ENCODE data around the gene VPS16. TPM values are rescaled to one million over a fixed set of nuclear protein-coding genes. Genes with fewer than 3 reads are reported as not detected.
A peak's percentile ranks its signal among the peaks of the same experiment; 100 is the strongest.

Gene VPS16
- polyA plus RNA-seq, 3 donors from 2014 or later, result 61.8 to 81.3 (median 76.5) TPM

DNA sequence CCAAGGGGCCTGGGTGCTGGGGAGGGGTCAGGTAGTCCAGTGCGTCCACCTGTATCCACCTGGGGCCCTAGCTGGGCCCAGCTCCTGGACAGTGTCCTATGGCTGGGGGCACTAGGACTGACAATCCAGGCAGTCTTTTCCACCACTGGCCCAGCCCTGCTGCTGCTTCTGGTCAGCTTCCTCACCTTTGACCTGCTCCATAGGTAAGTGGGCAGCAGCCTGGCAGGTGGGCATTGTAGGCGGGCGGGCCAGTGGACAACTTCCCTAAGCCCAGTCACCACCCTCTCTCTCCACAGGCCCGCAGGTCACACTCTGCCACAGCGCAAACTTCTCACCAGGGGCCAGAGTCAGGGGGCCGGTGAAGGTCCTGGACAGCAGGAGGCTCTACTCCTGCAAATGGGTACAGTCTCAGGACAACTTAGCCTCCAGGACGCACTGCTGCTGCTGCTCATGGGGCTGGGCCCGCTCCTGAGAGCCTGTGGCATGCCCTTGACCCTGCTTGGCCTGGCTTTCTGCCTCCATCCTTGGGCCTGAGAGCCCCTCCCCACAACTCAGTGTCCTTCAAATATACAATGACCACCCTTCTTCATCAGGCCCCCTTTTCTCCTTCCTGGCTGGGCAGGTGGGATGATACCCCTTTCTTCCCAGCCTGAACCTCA lies 25.2 kb upstream of the VPS16 start:
- Mint-ChIP-seq H3K27ac (no peak overlapping the region), H3K4me3 (no peak overlapping the region), H3K27me3 (ENCODE audit: low read depth in 3 of 3) (peaks cover 2 to 11% (median 9%) of the 10 kb centered on the region in 3 donors), H3K9me3 (peaks cover 0 to 9% (median 3%) of the 10 kb centered on the region in 6 donors), H3K36me3 (peaks cover 0 to 11% (median 10%) of the 10 kb centered on the region in 3 donors), H3K4me1 (peaks cover 7 to 14% of the 10 kb centered on the region in 2 donors)
- no peak for DNase-seq

GRCh38 chr20:2816030-2816582 lies 24.4 kb upstream of the VPS16 start, which contains the start of gene TMEM239:
TSS of gene TMEM239 (plus strand) at chr20:2816364. CDS start at chr20:2816555, 191 bp downstream.
- no peak within 1 kb of the TSS for H3K4me3 Mint-ChIP-seq
- peaks cover 8 to 18% of the 10 kb centered on the region in 2 donors for H3K4me1 Mint-ChIP-seq
- DNase-seq, result no peak
- peak within 1 kb of the TSS in 1 of 6 donors; percentile 49 for H3K27ac Mint-ChIP-seq
- peaks cover 0 to 9% (median 3%) of the 10 kb centered on the region in 6 donors for H3K9me3 Mint-ChIP-seq
- peaks cover 0 to 11% (median 10%) of the 10 kb centered on the region in 3 donors for H3K36me3 Mint-ChIP-seq
- peaks cover 2 to 9% (median 8%) of the 10 kb centered on the region in 3 donors for H3K27me3 Mint-ChIP-seq (ENCODE audit: low read depth in 3 of 3)

- Mint-ChIP-seq H3K27me3 (ENCODE audit: low read depth in 3 of 3) (peaks cover 2 to 10% (median 7%) of the 10 kb centered on the region in 3 donors), H3K9me3 (peaks cover 0 to 9% (median 3%) of the 10 kb centered on the region in 6 donors), H3K4me3 (no peak overlapping the region), H3K27ac (peak overlapping the region in 1 of 6 donors; percentile 49), H3K36me3 (peaks cover 0 to 11% (median 10%) of the 10 kb centered on the region in 3 donors), H3K4me1 (peaks cover 12 to 22% of the 10 kb centered on the region in 2 donors)
- DNase-seq, result peak in 1 of 3 donors; percentile 29
These were observed 23.8 kb upstream of the VPS16 start for GRCh38 chr20:2816583-2817340.

DNA sequence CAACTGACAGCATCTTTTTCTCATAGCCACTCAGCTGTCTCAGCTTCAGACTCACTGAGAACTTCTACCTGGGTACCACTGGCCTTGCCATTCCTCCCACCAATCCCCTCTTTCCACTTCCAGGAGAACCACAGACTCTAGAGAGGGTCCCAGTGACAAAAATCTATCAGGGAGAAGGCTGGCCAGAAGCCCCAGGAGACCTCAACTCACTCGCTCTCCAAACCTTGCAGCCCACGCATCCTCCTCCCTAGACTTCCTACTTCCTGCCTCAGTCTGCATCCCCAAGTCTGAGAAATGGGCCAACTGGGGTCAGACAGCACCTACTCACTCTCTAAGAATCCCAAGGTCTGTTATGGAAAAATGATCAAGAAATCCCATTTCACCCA lies 23.2 kb upstream of the VPS16 start:
- no peak overlapping the region for H3K4me3 Mint-ChIP-seq
- peaks cover 0 to 6% (median 4%) of the 10 kb centered on the region in 3 donors for H3K36me3 Mint-ChIP-seq
- peaks cover 2 to 10% (median 5%) of the 10 kb centered on the region in 3 donors for H3K27me3 Mint-ChIP-seq (ENCODE audit: low read depth in 3 of 3)
- peaks cover 0 to 4% (median 2%) of the 10 kb centered on the region in 6 donors for H3K9me3 Mint-ChIP-seq
- peaks cover 18 to 27% of the 10 kb centered on the region in 2 donors for H3K4me1 Mint-ChIP-seq
- peak overlapping the region in 1 of 6 donors; percentile 57 for H3K27ac Mint-ChIP-seq
- DNase-seq, result no peak

DNA sequence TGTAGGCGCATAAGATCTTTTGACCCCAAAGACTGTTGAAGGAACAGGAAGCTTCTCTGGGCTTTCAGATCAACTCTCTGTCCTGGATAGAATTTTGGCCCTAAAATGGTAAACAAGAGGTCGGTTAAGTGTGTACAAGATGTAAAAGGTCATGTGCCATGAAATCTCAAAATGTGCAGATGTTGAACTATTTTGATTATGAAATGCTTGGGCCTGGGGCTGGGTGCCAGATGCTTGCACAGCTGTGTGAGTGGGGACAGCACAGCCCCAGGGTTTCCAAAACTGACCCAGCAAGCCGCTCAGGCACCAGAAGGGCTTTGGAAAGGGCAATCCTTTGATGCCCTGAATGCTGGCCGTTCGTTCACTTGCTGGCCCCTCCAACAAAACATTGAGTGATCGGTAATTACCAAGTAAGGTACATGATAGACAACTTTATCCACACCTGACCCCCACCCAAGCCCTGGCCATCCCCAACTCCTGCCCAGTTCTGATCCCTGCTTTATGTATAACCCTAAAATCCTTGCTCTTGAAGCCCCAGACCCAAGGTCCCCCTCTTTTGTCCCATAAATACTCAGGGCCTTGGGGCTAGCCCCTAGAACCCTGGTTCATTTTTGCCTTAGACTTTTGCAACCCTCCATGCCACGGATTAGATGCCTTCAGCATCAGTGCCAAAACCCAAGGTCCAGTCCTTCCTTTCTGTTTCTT lies 22.5 kb upstream of the VPS16 start:
- Mint-ChIP-seq H3K27ac (peak overlapping the region in 1 of 6 donors; percentile 57), H3K9me3 (peaks cover 0 to 2% (median 0%) of the 10 kb centered on the region in 6 donors), H3K4me1 (peaks cover 18 to 27% of the 10 kb centered on the region in 2 donors), H3K4me3 (no peak overlapping the region), H3K36me3 (peaks cover 0 to 3% (median 3%) of the 10 kb centered on the region in 3 donors), H3K27me3 (ENCODE audit: low read depth in 3 of 3) (peaks cover 2 to 9% (median 6%) of the 10 kb centered on the region in 3 donors)
- no peak for DNase-seq

DNA sequence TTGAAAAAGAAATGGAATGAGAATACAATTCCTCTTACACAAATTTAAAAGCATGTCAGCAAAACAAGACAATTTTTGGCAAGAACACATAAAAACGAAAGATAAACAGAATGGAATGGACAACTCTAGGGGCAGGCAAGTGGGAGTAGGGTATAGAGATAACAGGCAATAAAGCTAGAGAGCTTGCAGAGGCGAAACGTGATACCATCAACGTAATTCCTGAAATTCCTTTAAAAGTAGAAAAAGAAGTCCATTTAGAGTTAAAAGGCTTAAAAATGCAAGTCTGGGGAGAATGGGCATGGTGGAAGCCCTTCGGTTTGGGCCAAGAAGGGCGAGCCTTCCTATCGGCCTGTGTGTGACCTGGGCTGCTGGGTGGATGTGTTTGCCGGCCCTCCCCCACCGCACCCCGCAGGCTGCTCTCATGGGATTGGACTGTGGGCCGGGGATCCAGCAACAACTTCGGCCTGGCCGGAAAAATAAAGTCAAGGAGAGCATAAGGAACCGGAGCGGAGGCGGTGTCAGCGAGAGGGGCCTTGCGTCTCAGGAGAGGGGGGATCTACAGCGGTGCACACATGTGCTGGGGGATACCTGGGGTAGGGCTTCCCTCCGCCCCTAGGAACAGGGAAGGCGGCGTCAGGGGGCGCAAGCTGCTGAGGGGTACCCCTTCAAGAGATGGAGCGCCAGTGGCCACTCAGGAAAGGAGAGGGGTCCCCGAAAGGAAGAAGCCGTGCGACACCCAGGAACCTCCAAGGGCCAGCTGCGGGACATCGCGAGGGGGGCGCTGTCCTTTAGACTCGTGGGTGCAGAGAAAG lies 20.3 kb upstream of the VPS16 start:
- no peaks in the 10 kb centered on the region for H3K9me3 Mint-ChIP-seq
- H3K27me3 Mint-ChIP-seq (ENCODE audit: low read depth in 3 of 3), result peaks cover 2 to 9% (median 6%) of the 10 kb centered on the region in 3 donors
- no peak overlapping the region for H3K27ac Mint-ChIP-seq
- peaks cover 18 to 25% of the 10 kb centered on the region in 2 donors for H3K4me1 Mint-ChIP-seq
- DNase-seq, result no peak
- H3K36me3 Mint-ChIP-seq, result no peaks in the 10 kb centered on the region
- peak overlapping the region; percentile 33 to 57 (median 39) for H3K4me3 Mint-ChIP-seq

- peak overlapping the region in 2 of 6 donors; percentile 24 to 73 for H3K27ac Mint-ChIP-seq
- peaks cover 2 to 9% (median 6%) of the 10 kb centered on the region in 3 donors for H3K27me3 Mint-ChIP-seq (ENCODE audit: low read depth in 3 of 3)
- peaks cover 26 to 31% of the 10 kb centered on the region in 2 donors for H3K4me1 Mint-ChIP-seq
- no peaks in the 10 kb centered on the region for H3K9me3 Mint-ChIP-seq
- peak overlapping the region; percentile 62 to 78 (median 72) for H3K4me3 Mint-ChIP-seq
- no peak for DNase-seq
- peaks cover 0 to 4% (median 0%) of the 10 kb centered on the region in 3 donors for H3K36me3 Mint-ChIP-seq
These were observed 19.4 kb upstream of the VPS16 start for GRCh38 chr20:2820896-2821869.

GRCh38 chr20:2822073-2822472 lies 18.5 kb upstream of the VPS16 start:
- peaks cover 2 to 9% (median 6%) of the 10 kb centered on the region in 3 donors for H3K27me3 Mint-ChIP-seq (ENCODE audit: low read depth in 3 of 3)
- peaks cover 35 to 37% of the 10 kb centered on the region in 2 donors for H3K4me1 Mint-ChIP-seq
- H3K27ac Mint-ChIP-seq, result peak overlapping the region in 1 of 6 donors; percentile 49
- H3K4me3 Mint-ChIP-seq, result peak overlapping the region; percentile 62 to 75 (median 66)
- no peaks in the 10 kb centered on the region for H3K9me3 Mint-ChIP-seq
- peaks cover 0 to 4% (median 0%) of the 10 kb centered on the region in 3 donors for H3K36me3 Mint-ChIP-seq
- peak; percentile 70 to 79 (median 75) for DNase-seq

- peaks cover 3 to 11% (median 9%) of the 10 kb centered on the region in 3 donors for H3K27me3 Mint-ChIP-seq (ENCODE audit: low read depth in 3 of 3)
- DNase-seq, result peak in 2 of 3 donors; percentile 14 to 17
- H3K4me1 Mint-ChIP-seq, result peaks cover 26 to 28% of the 10 kb centered on the region in 2 donors
- H3K4me3 Mint-ChIP-seq, result peak overlapping the region; percentile 31 to 70 (median 53)
- H3K27ac Mint-ChIP-seq, result peak overlapping the region in 4 of 6 donors; percentile 7 to 50 (median 36)
- H3K36me3 Mint-ChIP-seq, result peaks cover 0 to 4% (median 0%) of the 10 kb centered on the region in 3 donors
- H3K9me3 Mint-ChIP-seq, result no peaks in the 10 kb centered on the region
These were observed 14.8 kb upstream of the VPS16 start for GRCh38 chr20:2825761-2826160.

- Mint-ChIP-seq H3K27ac (no peak overlapping the region), H3K9me3 (no peaks in the 10 kb centered on the region), H3K4me1 (peaks cover 23 to 25% of the 10 kb centered on the region in 2 donors), H3K4me3 (peak overlapping the region in 3 of 5 donors; percentile 13 to 53 (median 50)), H3K36me3 (peaks cover 0 to 4% (median 0%) of the 10 kb centered on the region in 3 donors), H3K27me3 (ENCODE audit: low read depth in 3 of 3) (peaks cover 3 to 9% (median 8%) of the 10 kb centered on the region in 3 donors)
- DNase-seq, result no peak
These were observed 13.9 kb upstream of the VPS16 start for GRCh38 chr20:2826655-2827054.

DNA sequence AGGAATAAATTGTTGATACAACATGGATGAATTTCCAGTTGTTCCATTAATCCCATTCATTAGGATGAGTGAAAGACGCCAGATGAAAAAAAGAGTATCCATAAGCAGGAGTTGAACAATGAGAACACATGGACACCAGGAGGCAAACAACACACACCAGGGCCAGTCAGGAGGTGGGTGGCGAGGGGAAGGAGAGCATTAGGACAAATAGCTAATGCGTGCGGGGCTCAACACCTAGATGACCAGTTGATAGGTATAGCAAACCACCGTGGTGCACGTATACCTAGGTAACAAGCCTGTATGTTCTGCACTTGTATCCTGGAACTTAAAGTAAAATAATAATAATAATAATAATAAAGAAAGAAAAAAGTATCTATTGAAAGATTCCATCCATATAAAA lies 11.2 kb upstream of the VPS16 start:
- H3K27ac Mint-ChIP-seq, result no peak overlapping the region
- H3K27me3 Mint-ChIP-seq (ENCODE audit: low read depth in 3 of 3), result peaks cover 3 to 7% (median 6%) of the 10 kb centered on the region in 3 donors
- H3K4me1 Mint-ChIP-seq, result peaks cover 17 to 18% of the 10 kb centered on the region in 2 donors
- no peak for DNase-seq
- H3K9me3 Mint-ChIP-seq, result no peaks in the 10 kb centered on the region
- no peak overlapping the region for H3K4me3 Mint-ChIP-seq
- H3K36me3 Mint-ChIP-seq, result peaks cover 0 to 4% (median 0%) of the 10 kb centered on the region in 3 donors
